LHCN-M2 (cell line): ENCODE measurements around the gene ERC1. TPM values are rescaled to one million over a fixed set of nuclear protein-coding genes. Genes with fewer than 3 reads are reported as not detected.
A peak's percentile ranks its signal among the peaks of the same experiment; 100 is the strongest.
"Not testable (repeated sequence)": the region's sequence is repeated elsewhere in the genome, so short reads cannot be mapped to it uniquely, and the experiment has no call there.

Experiments
- DNase-seq: peaks from one replicate; pipeline ENCODE4 v3.0.0-alpha.2; 2012; ENCODE audit warnings: low read depth
- total RNA-seq: library from RNA; depleted of rRNA; stranded (reverse); fragments of >200 nt; gene quantifications from 2 replicates; pipeline ENCODE4 v1.2.3, GENCODE V29; 2014

The ERC1 gene
- total RNA-seq, 1 experiment from 2014 or later = 19.3 TPM

- DNase-seq = no peak
Measured at GRCh38 chr12:1122786-1123185, 131.8 kb downstream of the ERC1 start.

- no peak for DNase-seq
Measured at GRCh38 chr12:1126091-1126490, 135.1 kb downstream of the ERC1 start.

- no peak for DNase-seq
Measured at GRCh38 chr12:1127021-1127420, 136.0 kb downstream of the ERC1 start.

- DNase-seq = no peak
Measured at GRCh38 chr12:1130164-1130563, 139.1 kb downstream of the ERC1 start.

- no peak for DNase-seq
Measured at GRCh38 chr12:1130571-1130970, 139.5 kb downstream of the ERC1 start.

- DNase-seq = no peak
Measured at GRCh38 chr12:1131811-1132224, 140.8 kb downstream of the ERC1 start.

- DNase-seq = no peak
Measured at GRCh38 chr12:1132311-1132710, 141.3 kb downstream of the ERC1 start.

GRCh38 chr12:1138691-1139090 is 147.7 kb downstream of the ERC1 start:
- no peak for DNase-seq

- not testable (repeated sequence) for DNase-seq
Measured at GRCh38 chr12:1146758-1147157, 155.7 kb downstream of the ERC1 start.

- DNase-seq = no peak
Measured at GRCh38 chr12:1147821-1148220, 156.8 kb downstream of the ERC1 start.

- no peak for DNase-seq
Measured at GRCh38 chr12:1157046-1157445, 166.0 kb downstream of the ERC1 start.

- no peak for DNase-seq
Measured at GRCh38 chr12:1161197-1161596, 170.2 kb downstream of the ERC1 start.

- DNase-seq = no peak
Measured at GRCh38 chr12:1162081-1162760, 171.2 kb downstream of the ERC1 start.

- no peak for DNase-seq
Measured at GRCh38 chr12:1167784-1168183, 176.8 kb downstream of the ERC1 start.

GRCh38 chr12:1170411-1170810 is 179.4 kb downstream of the ERC1 start:
- DNase-seq = no peak

- DNase-seq = peak; percentile 62
Measured at GRCh38 chr12:1171657-1172408, 180.8 kb downstream of the ERC1 start.

GRCh38 chr12:1173781-1174617 is 183.0 kb downstream of the ERC1 start:
- DNase-seq = peak; percentile 84

- DNase-seq = no peak
Measured at GRCh38 chr12:1174659-1175058, 183.6 kb downstream of the ERC1 start.

GRCh38 chr12:1176191-1176590 is 185.2 kb downstream of the ERC1 start:
- no peak for DNase-seq

GRCh38 chr12:1179128-1179527 is 188.1 kb downstream of the ERC1 start:
- no peak for DNase-seq

- no peak for DNase-seq
Measured at GRCh38 chr12:1182069-1182468, 191.0 kb downstream of the ERC1 start.

- no peak for DNase-seq
Measured at GRCh38 chr12:1184402-1184801, 193.4 kb downstream of the ERC1 start.
